Gastroesophageal sphincter (tissue), 4 donors: Measurements from ENCODE around the gene CLDN25. TPM values are rescaled to one million over a fixed set of nuclear protein-coding genes. Genes with fewer than 3 reads are reported as not detected.

Experiments used
- ATAC-seq: fragments of 150-250 bp; one replicate; pipeline ENCODE4 v1.9.1; 2016; ENCODE audit warnings: mild to moderate bottlenecking, moderate library complexity
- H3K27ac ChIP-seq, 4 donors: fragments of 200-600 bp; sonication (generic) in 3 of 4; 1 replicate in 3 of 4; 2 replicates in 1 of 4; pipeline ENCODE4 v1.5.1; 2016 to 2019
- H3K27me3 ChIP-seq: fragments of 200-600 bp; sonication (generic); one replicate; pipeline ENCODE4 v1.5.1; 2019
- H3K36me3 ChIP-seq, 2 donors: fragments of 200-600 bp; sonication (generic); one replicate each; pipeline ENCODE4 v1.5.1; 2019; ENCODE audit warnings: control low read depth in 1 of 2
- H3K4me1 ChIP-seq, 3 donors: fragments of 200-600 bp; sonication (generic); 1 replicate in 2 of 3; 2 replicates in 1 of 3; pipeline ENCODE4 v1.5.1; 2016 to 2019; ENCODE audit warnings: control low read depth in 2 of 3
- H3K4me3 ChIP-seq, 2 donors: fragments of 200-600 bp; sonication (generic); one replicate each; pipeline ENCODE4 v1.5.1; 2019; ENCODE audit warnings: mild to moderate bottlenecking in 1 of 2, moderate library complexity in 1 of 2
- H3K9me3 ChIP-seq, 3 donors: fragments of 200-600 bp; sonication (generic); one replicate each; pipeline ENCODE4 v1.5.1; 2017 to 2019; ENCODE audit warnings: control low read depth in 2 of 3
- EP300 ChIP-seq: sonication (generic); formaldehyde crosslinking; IDR thresholded peaks from one replicate; pipeline ENCODE4 v1.6.1; 2017; ENCODE audit warnings: antibody characterized with exemption, mild to moderate bottlenecking
- POLR2A ChIP-seq, 2 donors: fragments of 450-650 bp; IDR thresholded peaks; one replicate each; pipeline ENCODE4 v1.6.1; 2017; ENCODE audit warnings: antibody characterized with exemption in 2 of 2, mild to moderate bottlenecking in 2 of 2, moderate library complexity in 1 of 2
- POLR2AphosphoS5 ChIP-seq: sonication (generic); formaldehyde crosslinking; IDR thresholded peaks from one replicate; pipeline ENCODE4 v1.6.1; 2017; ENCODE audit warnings: antibody characterized with exemption
- WGBS, 2 donors: methylation state at CpG; one replicate each; pipeline ENCODE4 v1.1.5; 2018; ENCODE audit warnings: low coverage in 1 of 2; 5-methylcytosine and 5-hydroxymethylcytosine counted together
- total RNA-seq, 4 donors: library from RNA; depleted of rRNA; stranded (reverse); fragments of >200 nt; gene quantifications; one replicate each; pipeline ENCODE4 v1.1.0, GENCODE V29; 2016
- TF ChIP-seq, protein P1 (sequence below), 4 experiments: fragments of 200-600 bp in 2 of 4; fragments of 450-650 bp in 2 of 4; sonication (generic) in 1 of 4; IDR thresholded peaks; one replicate each; pipeline ENCODE4 v1.5.1; 2017 to 2019; ENCODE audit warnings: antibody characterized with exemption in 4 of 4, mild to moderate bottlenecking in 2 of 4, moderate library complexity in 2 of 4

The CLDN25 gene
- total RNA-seq, 4 donors from 2014 or later, result not detected

DNA sequence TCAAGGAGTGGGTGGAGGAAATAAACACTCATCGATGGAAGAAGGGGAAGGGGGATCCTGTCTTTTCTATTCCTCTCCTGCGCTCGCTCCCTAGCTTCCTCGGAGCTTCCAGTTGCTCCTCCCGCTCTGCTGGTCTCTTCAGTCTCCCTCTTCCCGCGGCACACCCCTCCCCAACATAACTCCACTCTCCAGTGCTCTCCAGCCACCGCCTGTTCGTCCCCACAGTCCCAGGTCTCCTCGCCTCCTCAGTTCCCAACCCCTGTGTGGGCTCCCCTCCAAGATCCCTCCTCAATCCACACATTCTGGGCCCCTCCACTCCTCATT is 6.5 kb upstream of the CLDN25 start:
- H3K4me1 ChIP-seq, result peaks cover 3 to 17% (median 7%) of the 10 kb centered on the region in 3 donors
- no peaks in the 10 kb centered on the region for H3K27me3 ChIP-seq
- ATAC-seq, result peak; percentile 34
- WGBS, 2 donors, result 1 to 5% methylated on average over 8 to 10 of the region's 10 CpGs
- H3K27ac ChIP-seq, result peak overlapping the region; percentile 47 to 89 (median 86)
- peak overlapping the region; percentile 63 to 77 for H3K4me3 ChIP-seq
- H3K36me3 ChIP-seq, result peaks cover 0 to 22% of the 10 kb centered on the region in 2 donors
- H3K9me3 ChIP-seq, result no peaks in the 10 kb centered on the region
- no peak for TF ChIP-seq POLR2AphosphoS5
- TF ChIP-seq, protein P1, sequence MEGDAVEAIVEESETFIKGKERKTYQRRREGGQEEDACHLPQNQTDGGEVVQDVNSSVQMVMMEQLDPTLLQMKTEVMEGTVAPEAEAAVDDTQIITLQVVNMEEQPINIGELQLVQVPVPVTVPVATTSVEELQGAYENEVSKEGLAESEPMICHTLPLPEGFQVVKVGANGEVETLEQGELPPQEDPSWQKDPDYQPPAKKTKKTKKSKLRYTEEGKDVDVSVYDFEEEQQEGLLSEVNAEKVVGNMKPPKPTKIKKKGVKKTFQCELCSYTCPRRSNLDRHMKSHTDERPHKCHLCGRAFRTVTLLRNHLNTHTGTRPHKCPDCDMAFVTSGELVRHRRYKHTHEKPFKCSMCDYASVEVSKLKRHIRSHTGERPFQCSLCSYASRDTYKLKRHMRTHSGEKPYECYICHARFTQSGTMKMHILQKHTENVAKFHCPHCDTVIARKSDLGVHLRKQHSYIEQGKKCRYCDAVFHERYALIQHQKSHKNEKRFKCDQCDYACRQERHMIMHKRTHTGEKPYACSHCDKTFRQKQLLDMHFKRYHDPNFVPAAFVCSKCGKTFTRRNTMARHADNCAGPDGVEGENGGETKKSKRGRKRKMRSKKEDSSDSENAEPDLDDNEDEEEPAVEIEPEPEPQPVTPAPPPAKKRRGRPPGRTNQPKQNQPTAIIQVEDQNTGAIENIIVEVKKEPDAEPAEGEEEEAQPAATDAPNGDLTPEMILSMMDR (IDR thresholded peaks at IDR 0.05), result no peak
- no peak for TF ChIP-seq EP300
- TF ChIP-seq POLR2A (IDR thresholded peaks at IDR 0.05), result no peak

DNA sequence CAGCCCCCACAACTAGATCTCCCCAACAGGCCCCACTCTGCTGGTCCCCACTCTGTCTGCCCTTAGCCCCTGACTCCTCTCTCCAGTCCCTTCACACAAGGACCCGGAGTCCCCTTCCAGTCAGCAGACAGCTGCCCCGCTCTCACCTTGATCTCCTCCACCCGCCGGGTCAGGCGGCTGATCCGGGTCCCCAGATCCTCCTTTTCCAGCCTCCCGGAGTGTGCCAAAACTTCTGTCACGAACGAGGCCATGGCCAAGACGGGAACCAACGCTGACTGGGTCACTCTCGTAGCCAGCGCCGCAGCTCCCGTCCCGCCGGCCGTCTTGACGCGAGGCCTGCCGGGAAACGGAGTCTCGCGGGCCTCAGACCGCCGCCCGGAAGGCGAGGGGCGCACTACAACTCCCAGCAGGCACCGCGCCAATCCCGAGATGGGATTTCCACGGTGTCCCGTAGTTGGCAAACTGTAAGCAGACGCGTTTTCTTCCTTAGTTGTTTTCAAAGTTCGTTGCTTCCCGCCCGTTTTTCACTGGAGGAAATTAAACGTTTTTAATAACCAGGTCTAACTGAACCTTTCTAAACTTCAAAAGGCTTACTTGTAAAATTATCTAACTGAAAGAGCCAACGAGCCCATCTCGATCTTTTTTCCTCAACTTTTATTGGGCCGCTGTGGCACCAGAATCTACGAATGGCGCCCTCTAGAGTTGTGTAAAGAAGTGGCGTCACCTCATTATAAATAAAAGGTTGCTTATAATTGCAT is 6.0 kb upstream of the CLDN25 start, which contains the start of gene ZW10:
TSS of gene ZW10 (minus strand) at position 277 of the 758 bp plus-strand sequence. CDS start at position 251, 26 bp downstream.
- WGBS, 2 donors, result 0 to 1% methylated on average over 11 to 33 of the region's 46 CpGs
- Histone ChIP-seq H3K4me3 (peak within 1 kb of the TSS; percentile 63 to 77), H3K27me3 (no peaks in the 10 kb centered on the region), H3K27ac (peak within 1 kb of the TSS; percentile 47 to 89 (median 86)), H3K4me1 (peaks cover 3 to 22% (median 7%) of the 10 kb centered on the region in 3 donors), H3K9me3 (no peaks in the 10 kb centered on the region), H3K36me3 (peaks cover 0 to 16% of the 10 kb centered on the region in 2 donors)
- peak; percentile 98 for ATAC-seq
- TF ChIP-seq EP300 (no peak), POLR2AphosphoS5 (peak; percentile 79), POLR2A (IDR thresholded peaks at IDR 0.05) (peak in 1 of 2 donors; percentile 24)
- TF ChIP-seq, protein P1 (IDR thresholded peaks at IDR 0.05), result peak; percentile 69 to 83 (median 76)

DNA sequence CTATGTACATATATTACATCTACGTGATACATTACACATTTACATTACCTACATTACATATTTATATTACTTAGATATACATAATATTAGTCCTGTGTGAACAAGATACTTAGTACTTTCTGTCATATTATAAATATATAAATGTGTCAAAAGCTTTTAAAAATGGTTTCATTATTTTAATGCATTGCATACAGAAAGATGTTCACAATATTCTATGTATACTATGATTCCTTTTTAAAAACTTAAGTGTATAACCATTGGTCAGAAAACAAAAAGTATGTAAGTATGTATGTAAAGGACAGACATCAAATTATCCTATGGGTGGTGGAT is 5.5 kb upstream of the CLDN25 start:
- Histone ChIP-seq H3K27ac (peak overlapping the region; percentile 47 to 89 (median 86)), H3K9me3 (no peaks in the 10 kb centered on the region), H3K4me3 (peak overlapping the region; percentile 63 to 77), H3K36me3 (peaks cover 0 to 11% of the 10 kb centered on the region in 2 donors), H3K27me3 (no peaks in the 10 kb centered on the region), H3K4me1 (peaks cover 3 to 26% (median 7%) of the 10 kb centered on the region in 3 donors)
- WGBS, 2 donors, result 3 to 6% methylated on average over 1 of the region's 1 CpG
- no peak for TF ChIP-seq POLR2A (IDR thresholded peaks at IDR 0.05)
- no peak for ATAC-seq

DNA sequence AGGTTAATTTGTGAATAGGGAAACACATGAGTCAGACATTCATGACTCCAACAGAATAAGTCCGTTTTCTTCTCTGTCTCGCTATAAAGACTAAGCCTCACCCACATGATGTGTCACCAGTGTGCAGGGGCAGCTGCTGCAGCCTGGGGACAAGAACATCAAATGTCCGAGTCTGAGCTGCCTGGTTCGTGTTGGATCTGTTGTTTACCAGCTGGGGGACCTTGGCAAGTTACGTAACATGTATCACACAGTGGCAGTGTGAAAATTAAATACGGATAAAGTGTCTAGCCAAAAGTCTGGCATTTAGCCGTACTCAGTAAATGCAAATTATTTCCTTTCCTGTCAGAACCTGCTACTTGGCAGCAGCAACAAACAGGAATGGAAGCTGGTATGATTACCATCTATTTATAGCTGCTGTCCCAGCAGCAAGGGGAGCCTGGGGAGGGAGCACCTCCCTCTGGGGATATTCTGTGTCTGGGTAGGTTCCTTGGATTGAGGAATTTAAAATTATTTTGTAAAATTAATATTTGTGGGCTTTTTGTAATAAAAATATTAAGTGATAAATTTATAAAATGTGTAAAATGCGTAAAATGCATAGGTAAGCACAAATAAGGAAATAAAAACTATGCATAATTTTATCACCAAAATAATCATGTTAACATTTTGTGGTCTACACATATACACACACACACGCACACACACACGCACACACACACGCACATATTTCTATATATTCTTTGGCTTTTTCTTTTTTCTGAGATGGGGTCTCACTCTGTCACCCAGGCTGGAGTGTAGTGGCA is 1.3 kb upstream of the CLDN25 start:
- no peak for TF ChIP-seq POLR2A (IDR thresholded peaks at IDR 0.05)
- TF ChIP-seq POLR2AphosphoS5, result peak; percentile 54
- TF ChIP-seq, protein P1 (IDR thresholded peaks at IDR 0.05), result no peak
- TF ChIP-seq EP300, result no peak
- WGBS, 2 donors, result 35 to 42% methylated on average over 11 of the region's 11 CpGs
- H3K36me3 ChIP-seq, result no peaks in the 10 kb centered on the region
- no peaks in the 10 kb centered on the region for H3K9me3 ChIP-seq
- H3K4me3 ChIP-seq, result peak overlapping the region in 1 of 2 donors; percentile 9
- no peaks in the 10 kb centered on the region for H3K27me3 ChIP-seq
- no peak for ATAC-seq
- peak overlapping the region in 3 of 4 donors; percentile 58 to 75 (median 60) for H3K27ac ChIP-seq
- H3K4me1 ChIP-seq, result peaks cover 0 to 10% (median 0%) of the 10 kb centered on the region in 3 donors

DNA sequence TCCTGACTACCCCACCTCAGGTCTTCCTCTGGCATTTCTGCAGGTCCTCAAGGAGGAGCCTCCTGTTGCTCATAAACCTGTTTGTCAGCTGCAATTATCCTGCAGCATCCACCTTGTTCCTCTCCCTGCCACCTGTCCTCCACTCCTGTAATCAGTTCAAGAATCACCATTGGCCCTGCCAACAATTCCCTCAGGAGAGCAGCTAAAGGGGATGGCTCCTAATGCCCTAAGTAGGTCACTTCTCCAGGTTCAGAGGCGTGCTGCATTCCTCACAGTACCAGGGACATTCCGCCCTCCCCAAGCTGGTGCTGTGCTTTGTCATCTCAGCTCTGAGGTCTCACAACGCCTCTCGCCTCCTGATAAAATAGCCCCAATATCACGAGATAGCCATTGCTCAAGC is 2.1 kb downstream of the CLDN25 start:
- H3K27me3 ChIP-seq, result peaks cover 3% of the 10 kb centered on the region
- H3K27ac ChIP-seq, result no peak overlapping the region
- H3K9me3 ChIP-seq, result no peaks in the 10 kb centered on the region
- no peak overlapping the region for H3K4me3 ChIP-seq
- TF ChIP-seq POLR2AphosphoS5 (no peak), EP300 (no peak), POLR2A (IDR thresholded peaks at IDR 0.05) (no peak)
- TF ChIP-seq, protein P1 (IDR thresholded peaks at IDR 0.05), result no peak
- no peaks in the 10 kb centered on the region for H3K36me3 ChIP-seq
- 56% methylated on average over 3 of the region's 5 CpGs; no CpG with 5 or more reads in 1 of the 2 donors for WGBS, 2 donors
- ATAC-seq, result no peak
- peaks cover 0 to 10% (median 0%) of the 10 kb centered on the region in 3 donors for H3K4me1 ChIP-seq
